ENCODE data around the gene FAHD2B. TPM values are rescaled to one million over a fixed set of nuclear protein-coding genes. Genes with fewer than 3 reads are reported as not detected.
"Not testable (repeated sequence)": the region's sequence is repeated elsewhere in the genome, so short reads cannot be mapped to it uniquely, and the experiment has no call there.

FAHD2B gene
- total and polyA plus RNA-seq, 3 experiments from 2014 or later, result 18.5 to 21.5 (median 20.9) TPM

- H3K27ac ChIP-seq (ENCODE audit: low read depth, low read length); H3K4me1 Mint-ChIP-seq; POLR2A ChIA-PET; H3K9me3 Mint-ChIP-seq; H3K36me3 Mint-ChIP-seq; CTCF ChIA-PET; H3K27ac Mint-ChIP-seq; H3K4me3 Mint-ChIP-seq; H3K9me3 ChIP-seq (ENCODE audit: low read length); H3K27me3 ChIP-seq (ENCODE audit: insufficient read depth, low read length, poor library complexity, severe bottlenecking); DNase-seq; H3K27me3 Mint-ChIP-seq; H3K36me3 ChIP-seq (ENCODE audit: insufficient read depth, low read length); H3K4me1 ChIP-seq (ENCODE audit: insufficient read depth, low read length); H3K4me3 ChIP-seq (ENCODE audit: low read length): not testable (repeated sequence)
Observed at GRCh38 chr2:97082206-97082605, 12.5 kb downstream of the FAHD2B start.

- POLR2A ChIA-PET; H3K27ac ChIP-seq (ENCODE audit: low read depth, low read length); CTCF ChIA-PET; H3K4me1 Mint-ChIP-seq; H3K27me3 ChIP-seq (ENCODE audit: insufficient read depth, low read length, poor library complexity, severe bottlenecking); H3K9me3 ChIP-seq (ENCODE audit: low read length); H3K27ac Mint-ChIP-seq; DNase-seq; H3K4me3 Mint-ChIP-seq; H3K4me3 ChIP-seq (ENCODE audit: low read length); H3K36me3 ChIP-seq (ENCODE audit: insufficient read depth, low read length); H3K27me3 Mint-ChIP-seq; H3K36me3 Mint-ChIP-seq; H3K9me3 Mint-ChIP-seq; H3K4me1 ChIP-seq (ENCODE audit: insufficient read depth, low read length): not testable (repeated sequence)
Observed at GRCh38 chr2:97080855-97081254, 13.8 kb downstream of the FAHD2B start.

- POLR2A ChIA-PET; CTCF ChIA-PET; H3K4me3 ChIP-seq (ENCODE audit: low read length); H3K4me1 Mint-ChIP-seq; H3K9me3 Mint-ChIP-seq; H3K27ac ChIP-seq (ENCODE audit: low read depth, low read length); H3K4me3 Mint-ChIP-seq; H3K36me3 ChIP-seq (ENCODE audit: insufficient read depth, low read length); H3K9me3 ChIP-seq (ENCODE audit: low read length); H3K36me3 Mint-ChIP-seq; H3K4me1 ChIP-seq (ENCODE audit: insufficient read depth, low read length); H3K27me3 ChIP-seq (ENCODE audit: insufficient read depth, low read length, poor library complexity, severe bottlenecking); H3K27ac Mint-ChIP-seq; DNase-seq: not testable (repeated sequence)
- peaks cover 5 to 14% of the 10 kb centered on the region in 2 donors for H3K27me3 Mint-ChIP-seq
Observed at GRCh38 chr2:97077213-97077612, 17.5 kb downstream of the FAHD2B start.

- H3K36me3 ChIP-seq (ENCODE audit: insufficient read depth, low read length), result not testable (repeated sequence)
Observed at GRCh38 chr2:97070915-97071314, 23.8 kb downstream of the FAHD2B start.

GRCh38 chr2:97068722-97069121, 26.0 kb downstream of the FAHD2B start:
- H3K4me3 ChIP-seq (ENCODE audit: low read length); H3K27ac Mint-ChIP-seq; H3K4me1 Mint-ChIP-seq; H3K9me3 ChIP-seq (ENCODE audit: low read length); H3K27ac ChIP-seq (ENCODE audit: low read depth, low read length); H3K4me1 ChIP-seq (ENCODE audit: insufficient read depth, low read length); DNase-seq; H3K36me3 Mint-ChIP-seq; H3K27me3 ChIP-seq (ENCODE audit: insufficient read depth, low read length, poor library complexity, severe bottlenecking); CTCF ChIA-PET; H3K36me3 ChIP-seq (ENCODE audit: insufficient read depth, low read length); H3K4me3 Mint-ChIP-seq; POLR2A ChIA-PET; H3K9me3 Mint-ChIP-seq: not testable (repeated sequence)
- peaks cover 9 to 18% of the 10 kb centered on the region in 2 donors for H3K27me3 Mint-ChIP-seq

More at GRCh38 chr2:97070915-97071314, 23.8 kb downstream of the FAHD2B start:
- H3K9me3 ChIP-seq (ENCODE audit: low read length); H3K36me3 Mint-ChIP-seq; DNase-seq; H3K4me1 Mint-ChIP-seq; H3K4me3 ChIP-seq (ENCODE audit: low read length); H3K4me3 Mint-ChIP-seq; H3K27ac ChIP-seq (ENCODE audit: low read depth, low read length); CTCF ChIA-PET; H3K9me3 Mint-ChIP-seq; POLR2A ChIA-PET; H3K4me1 ChIP-seq (ENCODE audit: insufficient read depth, low read length); H3K27me3 ChIP-seq (ENCODE audit: insufficient read depth, low read length, poor library complexity, severe bottlenecking); H3K27ac Mint-ChIP-seq: not testable (repeated sequence)
- H3K27me3 Mint-ChIP-seq, result peaks cover 10 to 19% of the 10 kb centered on the region in 2 donors

GRCh38 chr2:97068074-97068473, 26.6 kb downstream of the FAHD2B start:
- H3K4me1 ChIP-seq (ENCODE audit: insufficient read depth, low read length), result no peaks in the 10 kb centered on the region
- H3K27ac ChIP-seq (ENCODE audit: low read depth, low read length), result no peak overlapping the region
- no peaks in the 10 kb centered on the region for H3K36me3 ChIP-seq (ENCODE audit: insufficient read depth, low read length)
- POLR2A ChIA-PET, result no interaction called here
- H3K4me3 ChIP-seq (ENCODE audit: low read length), result no peak overlapping the region
- no peaks in the 10 kb centered on the region for H3K27me3 ChIP-seq (ENCODE audit: insufficient read depth, low read length, poor library complexity, severe bottlenecking)
- no peaks in the 10 kb centered on the region for H3K9me3 ChIP-seq (ENCODE audit: low read length)
- Mint-ChIP-seq H3K27me3 (peaks cover 9 to 18% of the 10 kb centered on the region in 2 donors), H3K4me1 (no peaks in the 10 kb centered on the region), H3K9me3 (no peaks in the 10 kb centered on the region), H3K27ac (no peak overlapping the region), H3K4me3 (no peak overlapping the region), H3K36me3 (no peaks in the 10 kb centered on the region)
- DNase-seq, result no peak
- CTCF ChIA-PET, result no interaction called here

- H3K9me3 ChIP-seq (ENCODE audit: low read length), result no peaks in the 10 kb centered on the region
- no peaks in the 10 kb centered on the region for H3K4me1 Mint-ChIP-seq
- DNase-seq, result no peak
- H3K4me1 ChIP-seq (ENCODE audit: insufficient read depth, low read length), result no peaks in the 10 kb centered on the region
- H3K36me3 Mint-ChIP-seq, result no peaks in the 10 kb centered on the region
- no peaks in the 10 kb centered on the region for H3K27me3 ChIP-seq (ENCODE audit: insufficient read depth, low read length, poor library complexity, severe bottlenecking)
- no peak overlapping the region for H3K4me3 ChIP-seq (ENCODE audit: low read length)
- H3K27ac Mint-ChIP-seq, result no peak overlapping the region
- H3K9me3 Mint-ChIP-seq, result no peaks in the 10 kb centered on the region
- no peak overlapping the region for H3K4me3 Mint-ChIP-seq
- H3K27me3 Mint-ChIP-seq, result peaks cover 9 to 22% of the 10 kb centered on the region in 2 donors
- H3K27ac ChIP-seq (ENCODE audit: low read depth, low read length), result no peak overlapping the region
- POLR2A ChIA-PET, result no interaction called here
- no peaks in the 10 kb centered on the region for H3K36me3 ChIP-seq (ENCODE audit: insufficient read depth, low read length)
- CTCF ChIA-PET, result no interaction called here
Observed at GRCh38 chr2:97067279-97068004, 27.2 kb downstream of the FAHD2B start.

GRCh38 chr2:97066030-97066429, 28.7 kb downstream of the FAHD2B start:
- H3K27ac Mint-ChIP-seq; H3K9me3 ChIP-seq (ENCODE audit: low read length); H3K4me3 Mint-ChIP-seq; DNase-seq; H3K27me3 ChIP-seq (ENCODE audit: insufficient read depth, low read length, poor library complexity, severe bottlenecking); H3K9me3 Mint-ChIP-seq; H3K36me3 Mint-ChIP-seq; H3K36me3 ChIP-seq (ENCODE audit: insufficient read depth, low read length); H3K27ac ChIP-seq (ENCODE audit: low read depth, low read length); H3K4me3 ChIP-seq (ENCODE audit: low read length); H3K4me1 Mint-ChIP-seq; POLR2A ChIA-PET; CTCF ChIA-PET; H3K4me1 ChIP-seq (ENCODE audit: insufficient read depth, low read length): not testable (repeated sequence)
- H3K27me3 Mint-ChIP-seq, result peaks cover 9 to 22% of the 10 kb centered on the region in 2 donors

GRCh38 chr2:97062020-97062419, 32.7 kb downstream of the FAHD2B start:
- H3K4me3 ChIP-seq (ENCODE audit: low read length); POLR2A ChIA-PET; H3K27ac Mint-ChIP-seq; H3K36me3 Mint-ChIP-seq; H3K36me3 ChIP-seq (ENCODE audit: insufficient read depth, low read length); H3K27me3 Mint-ChIP-seq; H3K4me1 Mint-ChIP-seq; CTCF ChIA-PET; H3K4me1 ChIP-seq (ENCODE audit: insufficient read depth, low read length); H3K9me3 ChIP-seq (ENCODE audit: low read length); H3K9me3 Mint-ChIP-seq; H3K4me3 Mint-ChIP-seq; H3K27ac ChIP-seq (ENCODE audit: low read depth, low read length); DNase-seq; H3K27me3 ChIP-seq (ENCODE audit: insufficient read depth, low read length, poor library complexity, severe bottlenecking): not testable (repeated sequence)
